T-cell (primary cell): ENCODE measurements around the gene EFNA2. TPM values are rescaled to one million over a fixed set of nuclear protein-coding genes. Genes with fewer than 3 reads are reported as not detected.
A peak's percentile ranks its signal among the peaks of the same experiment; 100 is the strongest.

Experiments used
- ATAC-seq, 4 experiments: fragments of 200-7000 bp in 3 of 4; fragments of 150-1000 bp in 1 of 4; cut with Tn5 transposase; replicated peaks in 1 of 4; 1 replicate in 3 of 4; 2 replicates in 1 of 4; pipeline ENCODE4 v1.10.0; 2021; ENCODE audit warnings: moderate library complexity in 3 of 4, mild to moderate bottlenecking in 2 of 4, moderate number of reproducible peaks in 1 of 4
- CTCF ChIA-PET, 2 donors: fragments of 300-600 bp; sonication (Branson Sonifier 250); formaldehyde crosslinking; loops; one replicate each; lab custom pipeline; 2022; ENCODE audit warnings: antibody characterized with exemption in 2 of 2; lab: Charles Lee
- POLR2A ChIA-PET, 2 donors: fragments of 300-600 bp; sonication (Branson Sonifier 250); formaldehyde crosslinking; loops; one replicate each; lab custom pipeline; 2022; ENCODE audit warnings: antibody characterized with exemption in 2 of 2; lab: Charles Lee
- DNase-seq, 35 experiments: peaks; one replicate each; pipeline versions ENCODE4 v3.0.0 to v3.0.0-alpha.2; 2013 to 2023
- H3K27ac ChIP-seq: one replicate; pipeline ENCODE4 v1.5.1; 2013; ENCODE audit warnings: low read length
- H3K27me3 ChIP-seq, 2 experiments: replicated peaks in 1 of 2; 1 replicate in 1 of 2; 2 replicates in 1 of 2; pipeline versions ENCODE4 v1.6.1 to v1.7.0; 2013; ENCODE audit warnings: low read length in 1 of 2, mixed read lengths in 1 of 2; ENCODE audit not compliant: control insufficient read depth in 2 of 2, insufficient read depth in 2 of 2; ENCODE audit errors: extremely low read depth in 1 of 2
- H3K36me3 ChIP-seq, 2 donors: 1 replicate in 1 of 2; 2 replicates in 1 of 2; pipeline versions ENCODE4 v1.6.1 to v1.7.0; 2013; ENCODE audit warnings: low read length in 1 of 2; ENCODE audit not compliant: control insufficient read depth in 2 of 2, insufficient read depth in 1 of 2; ENCODE audit errors: extremely low read depth in 1 of 2
- H3K4me1 ChIP-seq, 2 experiments: 1 replicate in 1 of 2; 2 replicates in 1 of 2; pipeline versions ENCODE4 v1.6.1 to v1.7.0; 2013; ENCODE audit warnings: low read length in 2 of 2, mixed read lengths in 1 of 2; ENCODE audit not compliant: insufficient read depth in 2 of 2, control insufficient read depth in 1 of 2; ENCODE audit errors: extremely low read depth in 1 of 2
- H3K4me3 ChIP-seq, 2 donors: 1 replicate in 1 of 2; 2 replicates in 1 of 2; pipeline versions ENCODE4 v1.5.1 to v1.7.0; 2013; ENCODE audit warnings: mild to moderate bottlenecking in 2 of 2, low read length in 1 of 2, moderate library complexity in 1 of 2; ENCODE audit not compliant: control insufficient read depth in 1 of 2; ENCODE audit errors: extremely low read depth in 1 of 2
- H3K9me3 ChIP-seq: 2 replicates; pipeline ENCODE4 v1.7.0; 2013
- H3K27ac Mint-ChIP-seq, 2 donors: one replicate each; pipeline ENCODE4 v1.8.0; 2020 to 2021; ENCODE audit warnings: mild to moderate bottlenecking in 2 of 2, mixed read lengths in 2 of 2
- H3K27me3 Mint-ChIP-seq, 2 donors: one replicate each; pipeline ENCODE4 v1.8.0; 2021 to 2022; ENCODE audit warnings: mixed read lengths in 2 of 2
- H3K36me3 Mint-ChIP-seq: one replicate; pipeline ENCODE4 v1.8.0; 2021; ENCODE audit warnings: mixed read lengths
- H3K4me1 Mint-ChIP-seq, 3 donors: one replicate each; pipeline ENCODE4 v1.8.0; 2020 to 2022; ENCODE audit warnings: mixed read lengths in 3 of 3, mild to moderate bottlenecking in 1 of 3
- H3K4me3 Mint-ChIP-seq, 3 donors: one replicate each; pipeline ENCODE4 v1.8.0; 2020 to 2022; ENCODE audit warnings: mild to moderate bottlenecking in 3 of 3, mixed read lengths in 3 of 3, moderate library complexity in 3 of 3
- H3K9me3 Mint-ChIP-seq, 3 donors: one replicate each; pipeline ENCODE4 v1.8.0; 2020 to 2022; ENCODE audit warnings: mixed read lengths in 3 of 3
- WGBS: methylation state at CpG from one replicate; pipeline ENCODE4 v1.1.5; 2013; ENCODE audit warnings: missing lambda C conversion rate; ENCODE audit not compliant: insufficient coverage; 5-methylcytosine and 5-hydroxymethylcytosine counted together
- total RNA-seq, 35 experiments: library from RNA in 6 of 35; stranded (reverse) in 6 of 35; fragments of 120-200 nt in 1 of 35; gene quantifications; one replicate each; pipeline versions ENCODE4 v1.2.1 to v1.2.4 and lab custom pipeline; 2013 to 2026

Gene EFNA2
- total RNA-seq, 5 donors from 2014 or later (not counting 1 experiment from before 2014, with no cell fraction given): 0.38 TPM; not detected in 4

- Mint-ChIP-seq H3K4me1 (peaks cover 7 to 10% (median 7%) of the 10 kb centered on the region in 3 donors), H3K9me3 (no peaks in the 10 kb centered on the region), H3K4me3 (no peak overlapping the region), H3K27ac (no peak overlapping the region), H3K27me3 (peaks cover 22 to 51% of the 10 kb centered on the region in 2 donors), H3K36me3 (no peaks in the 10 kb centered on the region)
- H3K4me1 ChIP-seq: peaks cover 0 to 10% of the 10 kb centered on the region in 2 experiments
- no peak overlapping the region for H3K4me3 ChIP-seq
- CTCF ChIA-PET: no interaction called here
- ATAC-seq: no peak
- WGBS: 63% methylated on average over 12 of the region's 19 CpGs
- H3K9me3 ChIP-seq: no peaks in the 10 kb centered on the region
- no peaks in the 10 kb centered on the region for H3K36me3 ChIP-seq
- no peak overlapping the region for H3K27ac ChIP-seq
- no peak for DNase-seq
- POLR2A ChIA-PET: no interaction called here
- peaks cover 0 to 92% of the 10 kb centered on the region in 2 experiments for H3K27me3 ChIP-seq
Observed at GRCh38 chr19:1289686-1290025, 4.0 kb downstream of the EFNA2 start.

DNA sequence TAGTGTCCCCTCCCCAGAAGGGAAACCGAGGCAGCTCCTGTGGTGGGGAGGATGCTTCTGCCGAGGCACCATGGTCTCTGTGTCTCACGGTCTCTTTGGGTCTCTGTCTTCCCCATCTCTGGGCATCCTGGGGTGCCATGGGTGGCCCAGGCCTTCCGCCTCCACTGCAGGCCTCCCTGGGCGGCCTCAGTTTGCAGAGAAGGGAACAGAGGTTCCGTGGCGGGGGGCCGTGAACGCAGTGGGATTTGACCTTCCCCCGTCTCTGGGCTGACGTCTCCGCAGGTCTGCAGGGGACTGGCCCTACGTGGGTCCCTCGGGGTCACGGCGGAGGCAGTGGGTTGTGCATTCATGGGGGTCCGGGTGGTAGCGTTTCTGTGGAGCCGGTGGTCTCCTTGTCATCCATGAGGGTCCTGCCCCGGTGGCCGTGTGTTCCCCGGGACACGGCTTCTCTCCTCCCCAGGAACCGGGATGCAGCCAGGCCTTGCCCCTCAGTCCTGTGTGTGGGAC lies 4.6 kb downstream of the EFNA2 start:
- Mint-ChIP-seq H3K9me3 (no peaks in the 10 kb centered on the region), H3K4me1 (peaks cover 3 to 7% (median 6%) of the 10 kb centered on the region in 3 donors), H3K36me3 (no peaks in the 10 kb centered on the region), H3K4me3 (no peak overlapping the region), H3K27ac (no peak overlapping the region), H3K27me3 (peaks cover 19 to 48% of the 10 kb centered on the region in 2 donors)
- H3K36me3 ChIP-seq: no peaks in the 10 kb centered on the region
- ATAC-seq: no peak
- 83% methylated on average over 19 of the region's 24 CpGs for WGBS
- no peak overlapping the region for H3K27ac ChIP-seq
- peaks cover 0 to 15% of the 10 kb centered on the region in 2 experiments for H3K4me1 ChIP-seq
- DNase-seq: no peak
- H3K27me3 ChIP-seq: peaks cover 0 to 92% of the 10 kb centered on the region in 2 experiments
- ChIA-PET POLR2A (no interaction called here), CTCF (no interaction called here)
- no peaks in the 10 kb centered on the region for H3K9me3 ChIP-seq
- H3K4me3 ChIP-seq: no peak overlapping the region

DNA sequence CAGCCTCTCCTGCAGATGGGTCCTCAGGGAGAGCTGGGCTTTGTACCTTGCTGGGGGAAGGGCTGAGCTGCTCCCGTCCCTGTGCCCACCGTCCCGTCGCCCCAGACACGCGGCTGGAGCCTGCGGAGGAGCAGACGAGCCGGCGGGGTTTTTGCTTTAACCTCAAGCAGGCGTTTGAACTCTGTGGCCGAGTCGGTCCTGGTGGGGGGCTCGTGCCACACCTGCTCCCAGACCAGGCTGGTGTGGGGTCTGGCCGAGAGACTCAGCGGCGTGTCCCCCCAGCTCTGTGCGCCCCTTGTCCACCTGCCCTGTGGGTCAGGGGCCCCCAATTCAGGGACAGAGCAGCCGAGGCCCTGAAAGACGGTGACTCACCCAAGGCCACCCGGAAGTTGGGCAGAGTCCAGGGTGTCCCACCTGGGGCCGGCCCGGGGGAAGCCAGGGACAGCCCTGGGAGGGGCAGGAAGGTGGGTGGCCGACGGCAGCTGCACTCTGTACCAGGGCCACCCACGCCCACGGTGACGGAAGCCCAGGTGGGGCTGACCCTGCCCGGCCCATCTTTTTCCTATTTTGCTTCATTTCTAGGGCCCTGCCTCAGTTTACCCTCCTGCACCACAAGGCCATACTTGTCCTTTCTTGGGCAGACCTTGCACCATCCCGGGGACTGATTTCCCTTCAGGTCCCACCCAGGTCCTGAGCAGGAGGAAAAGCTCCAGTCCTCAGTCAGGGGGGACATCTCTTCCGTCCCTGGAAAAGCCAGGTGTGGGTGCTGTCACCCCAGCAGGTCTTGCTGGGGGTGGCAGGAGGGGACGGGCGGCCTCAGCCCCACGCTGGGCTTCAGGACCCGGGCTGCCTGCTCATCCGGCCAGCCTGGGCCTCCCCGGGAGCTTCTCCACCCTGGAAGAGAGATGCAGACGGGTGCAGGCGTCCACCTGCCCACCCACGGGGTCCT lies 5.3 kb downstream of the EFNA2 start:
- DNase-seq: no peak
- Mint-ChIP-seq H3K36me3 (no peaks in the 10 kb centered on the region), H3K4me3 (no peak overlapping the region), H3K4me1 (peaks cover 3 to 7% (median 6%) of the 10 kb centered on the region in 3 donors), H3K27ac (no peak overlapping the region), H3K9me3 (no peaks in the 10 kb centered on the region), H3K27me3 (peaks cover 19 to 46% of the 10 kb centered on the region in 2 donors)
- ATAC-seq: no peak
- POLR2A ChIA-PET: no interaction called here
- 73% methylated on average over 37 of the region's 40 CpGs for WGBS
- Histone ChIP-seq H3K27ac (no peak overlapping the region), H3K27me3 (peaks cover 0 to 96% of the 10 kb centered on the region in 2 experiments), H3K36me3 (no peaks in the 10 kb centered on the region), H3K9me3 (no peaks in the 10 kb centered on the region), H3K4me1 (peaks cover 2 to 20% of the 10 kb centered on the region in 2 experiments), H3K4me3 (no peak overlapping the region)
- CTCF ChIA-PET: no interaction called here

- CTCF ChIA-PET: no interaction called here
Observed at GRCh38 chr19:1291761-1292418, 6.2 kb downstream of the EFNA2 start.

GRCh38 chr19:1292419-1293151 lies 6.9 kb downstream of the EFNA2 start:
- H3K9me3 Mint-ChIP-seq: no peaks in the 10 kb centered on the region
- H3K27me3 ChIP-seq: peaks cover 0 to 93% of the 10 kb centered on the region in 2 experiments
- no peak for DNase-seq
- H3K4me1 ChIP-seq: peaks cover 2 to 12% of the 10 kb centered on the region in 2 experiments
- H3K4me1 Mint-ChIP-seq: peaks cover 0 to 7% (median 0%) of the 10 kb centered on the region in 3 donors
- ATAC-seq: no peak
- H3K27me3 Mint-ChIP-seq: peaks cover 15 to 49% of the 10 kb centered on the region in 2 donors
- H3K36me3 Mint-ChIP-seq: no peaks in the 10 kb centered on the region
- ChIA-PET CTCF (no interaction called here), POLR2A (no interaction called here)
- H3K36me3 ChIP-seq: no peaks in the 10 kb centered on the region
- H3K27ac ChIP-seq: no peak overlapping the region
- peak overlapping the region in 1 of 3 donors; percentile 36 for H3K4me3 Mint-ChIP-seq
- 79% methylated on average over 16 of the region's 17 CpGs for WGBS
- H3K4me3 ChIP-seq: no peak overlapping the region
- no peak overlapping the region for H3K27ac Mint-ChIP-seq
- H3K9me3 ChIP-seq: no peaks in the 10 kb centered on the region

More at GRCh38 chr19:1291761-1292418, 6.2 kb downstream of the EFNA2 start:
- WGBS: 71% methylated on average over 16 of the region's 25 CpGs
- no peak for ATAC-seq
- H3K4me1 ChIP-seq: peaks cover 2 to 13% of the 10 kb centered on the region in 2 experiments
- Mint-ChIP-seq H3K36me3 (no peaks in the 10 kb centered on the region), H3K4me1 (peaks cover 0 to 5% (median 0%) of the 10 kb centered on the region in 3 donors), H3K4me3 (peak overlapping the region in 1 of 3 donors; percentile 36), H3K27me3 (peaks cover 15 to 44% of the 10 kb centered on the region in 2 donors), H3K27ac (no peak overlapping the region), H3K9me3 (no peaks in the 10 kb centered on the region)
- no peak overlapping the region for H3K27ac ChIP-seq
- POLR2A ChIA-PET: no interaction called here
- H3K4me3 ChIP-seq: no peak overlapping the region
- H3K27me3 ChIP-seq: peaks cover 0 to 94% of the 10 kb centered on the region in 2 experiments
- H3K36me3 ChIP-seq: no peaks in the 10 kb centered on the region
- DNase-seq: no peak
- H3K9me3 ChIP-seq: no peaks in the 10 kb centered on the region
